Measurements from ENCODE around the gene ASPG.

The ASPG gene

GRCh38 chr14:104096751-104097700 lies 11.5 kb downstream of the ASPG start:
- H3K79me2 ChIP-seq (ENCODE audit: control insufficient read depth, low read length): no peaks in the 10 kb centered on the region
- no peaks in the 10 kb centered on the region for H3K27me3 ChIP-seq (ENCODE audit: control insufficient read depth, low read length)
- H3K4me3 ChIP-seq (ENCODE audit: low read length): no peak overlapping the region
- H3K27ac ChIP-seq (ENCODE audit: low read depth, low read length): no peak overlapping the region
- no peak overlapping the region for H3K4me2 ChIP-seq (ENCODE audit: low read length)
- no peaks in the 10 kb centered on the region for H4K20me1 ChIP-seq (ENCODE audit: control insufficient read depth, insufficient read depth, low read depth, low read length)
- H3K9me3 ChIP-seq (ENCODE audit: control insufficient read depth, insufficient read depth, low read length): no peaks in the 10 kb centered on the region
- no peaks in the 10 kb centered on the region for H3K4me1 ChIP-seq (ENCODE audit: control insufficient read depth, low read length)
- H3F3A ChIP-seq (ENCODE audit: control insufficient read depth, insufficient read depth): no peaks in the 10 kb centered on the region
- TF ChIP-seq EZH2phosphoT487 (IDR thresholded peaks at IDR 0.05; ENCODE audit: borderline replicate concordance, low read length) (no peak), CTCF (IDR thresholded peaks at IDR 0.05; ENCODE audit: low read depth, low read length, poor library complexity, severe bottlenecking) (no peak)
- no peaks in the 10 kb centered on the region for H3K36me3 ChIP-seq (ENCODE audit: control insufficient read depth, low read length)
- no peaks in the 10 kb centered on the region for H3K9me2 ChIP-seq (replicated peaks; ENCODE audit: control insufficient read depth, low read length)

- Histone ChIP-seq H3K9me2 (replicated peaks; ENCODE audit: control insufficient read depth, low read length) (no peaks in the 10 kb centered on the region), H3K4me1 (ENCODE audit: control insufficient read depth, low read length) (no peaks in the 10 kb centered on the region), H4K20me1 (ENCODE audit: control insufficient read depth, insufficient read depth, low read depth, low read length) (no peaks in the 10 kb centered on the region), H3K4me2 (ENCODE audit: low read length) (no peak overlapping the region), H3K27me3 (ENCODE audit: control insufficient read depth, low read length) (no peaks in the 10 kb centered on the region), H3K27ac (ENCODE audit: low read depth, low read length) (no peak overlapping the region), H3K36me3 (ENCODE audit: control insufficient read depth, low read length) (no peaks in the 10 kb centered on the region), H3F3A (ENCODE audit: control insufficient read depth, insufficient read depth) (no peaks in the 10 kb centered on the region), H3K79me2 (ENCODE audit: control insufficient read depth, low read length) (no peaks in the 10 kb centered on the region), H3K9me3 (ENCODE audit: control insufficient read depth, insufficient read depth, low read length) (no peaks in the 10 kb centered on the region), H3K4me3 (ENCODE audit: low read length) (no peak overlapping the region)
- TF ChIP-seq CTCF (IDR thresholded peaks at IDR 0.05; ENCODE audit: low read depth, low read length, poor library complexity, severe bottlenecking): no peak
- no peak for TF ChIP-seq EZH2phosphoT487 (IDR thresholded peaks at IDR 0.05; ENCODE audit: borderline replicate concordance, low read length)
These were observed 13.0 kb downstream of the ASPG start for GRCh38 chr14:104098272-104099095.

- no peaks in the 10 kb centered on the region for H3F3A ChIP-seq (ENCODE audit: control insufficient read depth, insufficient read depth)
- H3K27me3 ChIP-seq (ENCODE audit: control insufficient read depth, low read length): no peaks in the 10 kb centered on the region
- H4K20me1 ChIP-seq (ENCODE audit: control insufficient read depth, insufficient read depth, low read depth, low read length): no peaks in the 10 kb centered on the region
- H3K79me2 ChIP-seq (ENCODE audit: control insufficient read depth, low read length): no peaks in the 10 kb centered on the region
- no peaks in the 10 kb centered on the region for H3K9me2 ChIP-seq (replicated peaks; ENCODE audit: control insufficient read depth, low read length)
- no peaks in the 10 kb centered on the region for H3K36me3 ChIP-seq (ENCODE audit: control insufficient read depth, low read length)
- H3K4me3 ChIP-seq (ENCODE audit: low read length): no peak overlapping the region
- no peak overlapping the region for H3K4me2 ChIP-seq (ENCODE audit: low read length)
- H3K9me3 ChIP-seq (ENCODE audit: control insufficient read depth, insufficient read depth, low read length): no peaks in the 10 kb centered on the region
- no peak overlapping the region for H3K27ac ChIP-seq (ENCODE audit: low read depth, low read length)
- no peak for TF ChIP-seq EZH2phosphoT487 (IDR thresholded peaks at IDR 0.05; ENCODE audit: borderline replicate concordance, low read length)
- H3K4me1 ChIP-seq (ENCODE audit: control insufficient read depth, low read length): no peaks in the 10 kb centered on the region
These were observed 13.9 kb downstream of the ASPG start for GRCh38 chr14:104099096-104100041.

Measured in DOHH2 (cell line).